Esophagus muscularis mucosa (tissue), 3 donors: ENCODE data around the gene USP32.

Experiments used
- POLR2AphosphoS5 ChIP-seq, 2 donors: sonication (generic); formaldehyde crosslinking; IDR thresholded peaks; one replicate each; pipeline ENCODE4 v1.6.1; 2017; ENCODE audit warnings: antibody characterized with exemption in 2 of 2
- TF ChIP-seq, protein P1 (sequence below), 3 experiments: fragments of 200-600 bp in 2 of 3; fragments of 450-650 bp in 1 of 3; sonication (generic) in 2 of 3; IDR thresholded peaks; one replicate each; pipeline ENCODE4 v1.5.1; 2017 to 2019; ENCODE audit warnings: antibody characterized with exemption in 3 of 3, mild to moderate bottlenecking in 2 of 3, moderate library complexity in 1 of 3

DNA sequence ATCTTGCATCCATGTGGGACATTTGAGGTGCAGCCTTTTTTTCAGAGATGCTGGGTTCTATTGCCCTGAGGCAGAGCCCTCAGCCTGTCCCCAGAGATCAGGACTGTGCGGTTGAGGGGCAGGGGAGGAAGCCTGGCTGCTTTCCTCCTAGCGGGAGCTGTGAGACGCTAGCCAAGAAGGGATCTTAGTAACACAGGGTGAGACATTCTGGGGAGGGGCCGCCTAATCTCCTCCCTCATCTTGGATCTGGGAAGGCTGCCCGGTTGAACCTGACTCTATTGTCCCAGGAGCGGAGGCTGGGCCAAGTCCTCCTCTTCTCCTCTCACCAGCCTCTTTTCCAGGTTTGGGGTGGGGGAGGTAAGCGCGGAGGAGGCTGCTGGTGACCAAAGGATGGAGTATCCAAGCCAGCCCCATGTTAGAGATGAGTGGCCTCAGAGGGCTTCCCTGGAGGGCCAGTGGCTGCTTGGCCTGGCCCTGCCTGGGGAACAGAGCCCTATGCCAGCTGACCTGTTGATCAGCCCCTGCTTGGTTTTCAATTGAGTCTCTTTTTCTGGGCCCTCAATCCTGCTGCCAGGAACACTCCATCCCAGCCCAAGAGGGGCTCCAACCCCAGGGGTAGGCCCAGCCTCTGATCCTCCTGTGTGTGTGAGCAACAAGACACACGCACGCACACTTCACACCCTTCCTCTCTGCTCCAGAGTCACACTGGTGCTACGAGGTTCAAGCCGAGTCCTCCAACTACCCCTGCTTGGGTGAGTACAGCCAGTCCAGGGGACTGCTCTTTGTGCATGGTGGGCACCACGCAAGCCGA, 237.1 kb downstream of the USP32 start:
- TF ChIP-seq POLR2AphosphoS5 (IDR thresholded peaks at IDR 0.05), result no peak
- TF ChIP-seq, protein P1, sequence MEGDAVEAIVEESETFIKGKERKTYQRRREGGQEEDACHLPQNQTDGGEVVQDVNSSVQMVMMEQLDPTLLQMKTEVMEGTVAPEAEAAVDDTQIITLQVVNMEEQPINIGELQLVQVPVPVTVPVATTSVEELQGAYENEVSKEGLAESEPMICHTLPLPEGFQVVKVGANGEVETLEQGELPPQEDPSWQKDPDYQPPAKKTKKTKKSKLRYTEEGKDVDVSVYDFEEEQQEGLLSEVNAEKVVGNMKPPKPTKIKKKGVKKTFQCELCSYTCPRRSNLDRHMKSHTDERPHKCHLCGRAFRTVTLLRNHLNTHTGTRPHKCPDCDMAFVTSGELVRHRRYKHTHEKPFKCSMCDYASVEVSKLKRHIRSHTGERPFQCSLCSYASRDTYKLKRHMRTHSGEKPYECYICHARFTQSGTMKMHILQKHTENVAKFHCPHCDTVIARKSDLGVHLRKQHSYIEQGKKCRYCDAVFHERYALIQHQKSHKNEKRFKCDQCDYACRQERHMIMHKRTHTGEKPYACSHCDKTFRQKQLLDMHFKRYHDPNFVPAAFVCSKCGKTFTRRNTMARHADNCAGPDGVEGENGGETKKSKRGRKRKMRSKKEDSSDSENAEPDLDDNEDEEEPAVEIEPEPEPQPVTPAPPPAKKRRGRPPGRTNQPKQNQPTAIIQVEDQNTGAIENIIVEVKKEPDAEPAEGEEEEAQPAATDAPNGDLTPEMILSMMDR (IDR thresholded peaks at IDR 0.05), result no peak
